ENCODE results near the gene STK39. TPM values are rescaled to one million over a fixed set of nuclear protein-coding genes. Genes with fewer than 3 reads are reported as not detected.
"Not testable (repeated sequence)": the region's sequence is repeated elsewhere in the genome, so short reads cannot be mapped to it uniquely, and the experiment has no call there.

The STK39 gene
- total RNA-seq, 2 experiments from 2014 or later, result 43.1 TPM

DNA sequence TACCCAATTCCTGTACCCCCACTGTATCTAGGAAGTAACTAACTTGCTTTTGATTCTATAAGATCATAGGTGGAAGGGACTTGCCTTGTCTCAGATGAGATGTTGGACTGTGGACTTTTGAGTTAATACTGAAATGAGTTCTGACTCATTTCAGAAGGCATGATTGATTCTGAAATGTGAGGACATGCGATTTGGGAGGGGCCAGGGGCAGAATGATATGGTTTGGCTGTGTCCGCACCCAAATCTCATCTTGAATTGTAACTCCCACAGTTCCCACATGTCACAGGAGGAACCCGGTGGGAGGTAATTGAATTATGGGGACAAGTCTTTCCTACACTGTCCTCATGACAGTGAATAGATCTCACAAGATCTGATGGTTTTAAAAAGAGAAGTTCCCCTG is 165.9 kb downstream of the STK39 start:
- intact Hi-C loops (cut with micrococcal nuclease); H3K9me3 Mint-ChIP-seq; DNase-seq; H3K4me1 Mint-ChIP-seq (ENCODE audit: low read depth); H3K4me3 Mint-ChIP-seq; H3K27me3 Mint-ChIP-seq (ENCODE audit: low read depth); H3K27ac Mint-ChIP-seq: not testable (repeated sequence)
- H3K36me3 Mint-ChIP-seq (ENCODE audit: low read depth), result peaks cover 24% of the 10 kb centered on the region
- CTCF ChIA-PET, result interaction anchor here (0.6 kb wide), 1 partner anchor 265 kb away, joined by 4 read pairs; no protein-coding TSS in a partner anchor

DNA sequence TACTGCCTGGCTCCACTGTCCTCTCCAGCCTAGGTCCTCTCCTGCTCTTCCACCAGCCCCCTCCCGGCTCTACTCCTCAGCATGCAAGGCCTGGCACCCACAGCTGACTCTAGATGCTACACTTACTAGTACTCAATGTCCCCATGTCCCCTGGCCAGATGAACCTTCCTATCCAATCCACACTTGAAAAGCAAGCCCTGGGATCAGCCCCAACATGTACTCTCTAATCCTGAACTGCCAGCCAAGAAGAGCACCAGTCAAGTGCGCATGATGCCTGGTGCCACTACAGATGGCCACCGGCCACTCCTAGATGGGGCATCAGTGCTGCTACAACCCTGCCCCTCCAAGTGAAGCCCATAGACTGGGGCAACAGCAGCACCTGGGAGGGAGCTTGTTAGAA is 168.2 kb downstream of the STK39 start:
- Mint-ChIP-seq H3K27ac (no peak overlapping the region), H3K36me3 (ENCODE audit: low read depth) (peaks cover 28% of the 10 kb centered on the region), H3K4me1 (ENCODE audit: low read depth) (peaks cover 10% of the 10 kb centered on the region), H3K4me3 (no peak overlapping the region), H3K9me3 (no peaks in the 10 kb centered on the region), H3K27me3 (ENCODE audit: low read depth) (no peaks in the 10 kb centered on the region)
- CTCF ChIA-PET, result no interaction called here
- intact Hi-C loops (cut with micrococcal nuclease), result no loop called here
- no peak for DNase-seq

DNA sequence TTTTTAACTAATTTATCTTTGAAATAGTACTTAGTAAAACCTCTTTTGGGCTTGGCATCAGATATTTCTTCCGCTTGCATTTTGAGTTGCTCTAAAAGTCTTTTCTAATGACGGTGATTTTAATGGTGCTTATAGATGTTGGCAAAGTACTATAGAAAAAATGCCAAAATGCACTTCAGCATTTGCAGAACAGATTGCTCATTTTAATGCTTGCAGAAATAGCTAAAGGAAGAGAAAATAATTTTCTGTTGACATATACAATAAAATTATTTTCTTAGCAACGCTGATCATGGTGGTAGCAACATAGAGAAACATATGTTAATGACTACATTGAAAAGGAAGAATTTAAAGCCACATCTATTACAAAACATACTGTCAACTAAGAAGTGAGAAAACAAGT is 170.7 kb downstream of the STK39 start:
- intact Hi-C loops (cut with micrococcal nuclease), result no loop called here
- H3K27ac Mint-ChIP-seq, result no peak overlapping the region
- H3K4me3 Mint-ChIP-seq, result no peak overlapping the region
- H3K36me3 Mint-ChIP-seq (ENCODE audit: low read depth), result peaks cover 28% of the 10 kb centered on the region
- H3K9me3 Mint-ChIP-seq, result no peaks in the 10 kb centered on the region
- CTCF ChIA-PET, result no interaction called here
- H3K4me1 Mint-ChIP-seq (ENCODE audit: low read depth), result peaks cover 6% of the 10 kb centered on the region
- no peak for DNase-seq
- no peaks in the 10 kb centered on the region for H3K27me3 Mint-ChIP-seq (ENCODE audit: low read depth)

DNA sequence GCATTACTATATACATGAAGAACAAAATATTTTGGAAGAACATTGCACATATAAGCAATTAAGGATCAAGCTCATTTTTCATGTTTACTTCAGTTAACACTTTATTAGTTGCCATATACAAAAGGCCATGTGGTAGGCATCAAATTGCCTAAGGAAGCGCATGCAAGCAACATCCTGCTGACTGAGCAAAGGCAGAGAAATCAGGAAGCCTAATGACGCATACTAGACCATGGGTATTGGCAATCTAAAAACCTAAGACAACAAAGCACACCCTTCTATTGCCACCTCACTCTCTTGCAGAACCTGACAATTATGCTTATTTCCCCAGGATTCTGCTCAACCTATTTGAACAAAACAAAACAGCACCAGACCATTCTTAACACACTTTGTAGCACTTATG is 171.9 kb downstream of the STK39 start:
- no peak overlapping the region for H3K4me3 Mint-ChIP-seq
- no peak for DNase-seq
- no peaks in the 10 kb centered on the region for H3K4me1 Mint-ChIP-seq (ENCODE audit: low read depth)
- no peaks in the 10 kb centered on the region for H3K27me3 Mint-ChIP-seq (ENCODE audit: low read depth)
- peaks cover 29% of the 10 kb centered on the region for H3K36me3 Mint-ChIP-seq (ENCODE audit: low read depth)
- H3K27ac Mint-ChIP-seq, result no peak overlapping the region
- intact Hi-C loops (cut with micrococcal nuclease), result no loop called here
- CTCF ChIA-PET, result no interaction called here
- no peaks in the 10 kb centered on the region for H3K9me3 Mint-ChIP-seq

GRCh38 chr2:168072626-168073303 is 174.6 kb downstream of the STK39 start:
- Mint-ChIP-seq H3K27ac (no peak overlapping the region), H3K9me3 (no peaks in the 10 kb centered on the region), H3K36me3 (ENCODE audit: low read depth) (peaks cover 24% of the 10 kb centered on the region), H3K4me1 (ENCODE audit: low read depth) (no peaks in the 10 kb centered on the region), H3K27me3 (ENCODE audit: low read depth) (no peaks in the 10 kb centered on the region), H3K4me3 (no peak overlapping the region)
- intact Hi-C loops (cut with micrococcal nuclease), result no loop called here
- DNase-seq, result no peak
- CTCF ChIA-PET, result no interaction called here

DNA sequence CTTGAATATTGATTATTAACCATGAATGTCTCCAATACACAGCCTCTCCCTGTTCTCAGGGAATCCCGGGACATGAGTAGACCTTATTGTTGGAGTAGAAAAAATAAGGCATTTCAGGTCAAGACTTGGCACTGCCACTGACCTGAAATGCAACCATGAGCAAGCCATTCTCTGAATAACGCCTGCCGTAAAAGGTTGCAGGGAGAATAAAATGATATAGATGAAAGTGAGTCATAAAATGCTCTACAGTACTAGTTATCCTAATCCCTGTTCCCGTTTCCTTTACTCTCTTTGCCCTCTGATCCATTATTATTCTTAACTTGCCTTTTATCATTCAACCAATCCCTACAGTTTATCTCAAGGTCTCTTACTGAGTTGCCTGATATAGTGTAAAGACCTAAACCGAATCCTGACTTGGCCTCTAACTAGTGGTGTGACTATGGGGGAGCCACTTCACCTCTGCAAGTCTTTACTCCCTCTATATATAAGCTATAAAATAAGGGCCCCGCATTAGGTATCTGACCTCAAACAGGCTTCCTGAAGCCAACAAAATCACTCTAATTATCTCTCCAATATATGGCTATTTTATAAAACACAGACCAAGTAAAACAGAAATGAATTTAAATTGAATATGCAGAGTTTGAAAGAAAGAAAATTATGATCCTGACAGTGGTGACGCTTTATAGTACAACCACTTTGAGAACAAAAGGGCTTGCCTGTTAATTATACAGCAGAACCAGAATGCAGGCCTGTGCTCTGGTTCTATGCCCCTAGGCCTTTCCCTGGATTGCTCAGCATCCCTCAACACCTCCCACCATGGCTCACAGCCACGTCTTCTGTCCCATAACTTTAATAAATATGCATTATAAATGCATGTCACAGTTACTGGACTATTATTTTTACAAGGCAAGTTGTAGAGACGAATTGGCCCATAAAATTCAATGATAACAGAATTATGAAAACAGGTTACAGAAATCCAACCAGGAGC is 183.1 kb downstream of the STK39 start:
- DNase-seq, result no peak
- CTCF ChIA-PET, result no interaction called here
- H3K27ac Mint-ChIP-seq, result no peak overlapping the region
- no peak overlapping the region for H3K4me3 Mint-ChIP-seq
- H3K27me3 Mint-ChIP-seq (ENCODE audit: low read depth), result no peaks in the 10 kb centered on the region
- no peaks in the 10 kb centered on the region for H3K9me3 Mint-ChIP-seq
- H3K36me3 Mint-ChIP-seq (ENCODE audit: low read depth), result peaks cover 43% of the 10 kb centered on the region
- no peaks in the 10 kb centered on the region for H3K4me1 Mint-ChIP-seq (ENCODE audit: low read depth)
- intact Hi-C loops (cut with micrococcal nuclease), result no loop called here

- intact Hi-C loops (cut with micrococcal nuclease), result no loop called here
- no peak for DNase-seq
Measured at GRCh38 chr2:168062936-168063335, 184.5 kb downstream of the STK39 start.

DNA sequence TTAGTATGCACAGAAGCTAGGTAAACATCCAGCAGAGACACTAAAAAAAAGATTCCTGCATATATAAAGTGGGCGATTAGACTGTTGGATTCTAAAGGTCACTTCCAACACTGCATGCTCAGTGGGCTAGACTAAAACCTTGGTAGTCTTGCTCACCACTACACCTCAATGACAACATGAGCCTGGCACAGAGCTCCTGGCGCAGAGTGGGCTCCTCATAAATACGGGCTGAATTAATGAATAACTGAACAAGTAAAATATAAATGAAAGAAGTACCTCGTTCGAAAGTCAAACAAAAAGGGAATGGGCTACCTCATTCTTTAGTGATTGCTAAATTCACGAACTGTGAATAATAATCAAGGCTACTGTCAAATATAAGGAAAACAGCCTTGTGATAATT is 185.3 kb downstream of the STK39 start:
- Mint-ChIP-seq H3K4me1 (ENCODE audit: low read depth) (no peaks in the 10 kb centered on the region), H3K36me3 (ENCODE audit: low read depth) (peaks cover 32% of the 10 kb centered on the region), H3K27ac (no peak overlapping the region), H3K27me3 (ENCODE audit: low read depth) (no peaks in the 10 kb centered on the region), H3K4me3 (no peak overlapping the region), H3K9me3 (no peaks in the 10 kb centered on the region)
- intact Hi-C loops (cut with micrococcal nuclease), result no loop called here
- CTCF ChIA-PET, result interaction anchor here (0.8 to 1.9 kb wide), 2 partner anchors 56 to 1523 kb away, joined by 4 to 7 read pairs; no protein-coding TSS in a partner anchor
- DNase-seq, result no peak

More at GRCh38 chr2:168062936-168063335, 184.5 kb downstream of the STK39 start:
- no peak overlapping the region for H3K27ac Mint-ChIP-seq
- no peaks in the 10 kb centered on the region for H3K4me1 Mint-ChIP-seq (ENCODE audit: low read depth)
- no peaks in the 10 kb centered on the region for H3K9me3 Mint-ChIP-seq
- H3K36me3 Mint-ChIP-seq (ENCODE audit: low read depth), result peaks cover 39% of the 10 kb centered on the region
- H3K4me3 Mint-ChIP-seq, result no peak overlapping the region
- H3K27me3 Mint-ChIP-seq (ENCODE audit: low read depth), result no peaks in the 10 kb centered on the region
- CTCF ChIA-PET, result no interaction called here

- H3K27me3 Mint-ChIP-seq (ENCODE audit: low read depth), result no peaks in the 10 kb centered on the region
- intact Hi-C loops (cut with micrococcal nuclease), result no loop called here
- no peaks in the 10 kb centered on the region for H3K9me3 Mint-ChIP-seq
- no peaks in the 10 kb centered on the region for H3K4me1 Mint-ChIP-seq (ENCODE audit: low read depth)
- no peak for DNase-seq
- CTCF ChIA-PET, result interaction anchor here (0.8 to 1.9 kb wide), 2 partner anchors 57 to 1522 kb away, joined by 4 to 7 read pairs; no protein-coding TSS in a partner anchor
- H3K36me3 Mint-ChIP-seq (ENCODE audit: low read depth), result peaks cover 28% of the 10 kb centered on the region
- no peak overlapping the region for H3K4me3 Mint-ChIP-seq
- H3K27ac Mint-ChIP-seq, result no peak overlapping the region
Measured at GRCh38 chr2:168060986-168061750, 186.2 kb downstream of the STK39 start.

GRCh38 chr2:168059758-168060157 is 187.6 kb downstream of the STK39 start:
- Mint-ChIP-seq H3K9me3 (no peaks in the 10 kb centered on the region), H3K36me3 (ENCODE audit: low read depth) (peaks cover 20% of the 10 kb centered on the region), H3K4me1 (ENCODE audit: low read depth) (no peaks in the 10 kb centered on the region), H3K27ac (no peak overlapping the region), H3K27me3 (ENCODE audit: low read depth) (no peaks in the 10 kb centered on the region), H3K4me3 (no peak overlapping the region)
- CTCF ChIA-PET, result no interaction called here
- intact Hi-C loops (cut with micrococcal nuclease), result no loop called here
- DNase-seq, result no peak

GRCh38 chr2:168058675-168059074 is 188.7 kb downstream of the STK39 start:
- Mint-ChIP-seq H3K9me3 (no peaks in the 10 kb centered on the region), H3K27ac (no peak overlapping the region), H3K4me3 (no peak overlapping the region), H3K27me3 (ENCODE audit: low read depth) (no peaks in the 10 kb centered on the region), H3K4me1 (ENCODE audit: low read depth) (no peaks in the 10 kb centered on the region), H3K36me3 (ENCODE audit: low read depth) (peaks cover 16% of the 10 kb centered on the region)
- CTCF ChIA-PET, result interaction anchor here (0.6 kb wide), 1 partner anchor 1519 kb away, joined by 4 read pairs; no protein-coding TSS in a partner anchor
- intact Hi-C loops (cut with micrococcal nuclease), result no loop called here
- DNase-seq, result no peak

- Mint-ChIP-seq H3K9me3 (no peaks in the 10 kb centered on the region), H3K36me3 (ENCODE audit: low read depth) (peaks cover 4% of the 10 kb centered on the region), H3K27me3 (ENCODE audit: low read depth) (no peaks in the 10 kb centered on the region), H3K4me1 (ENCODE audit: low read depth) (no peaks in the 10 kb centered on the region), H3K4me3 (no peak overlapping the region), H3K27ac (no peak overlapping the region)
- intact Hi-C loops (cut with micrococcal nuclease), result no loop called here
- CTCF ChIA-PET, result interaction anchor here (0.6 kb wide), 1 partner anchor 865 kb away, joined by 4 read pairs; no protein-coding TSS in a partner anchor
- no peak for DNase-seq
Measured at GRCh38 chr2:168056242-168056787, 191.1 kb downstream of the STK39 start.

Measured in activated naive CD4-positive, alpha-beta T cell treated with anti-CD3 and anti-CD28 coated beads for 36 hours (primary cell).